Thyroid gland (tissue), 4 donors: ENCODE data around the gene NSFL1C. TPM values are rescaled to one million over a fixed set of nuclear protein-coding genes. Genes with fewer than 3 reads are reported as not detected.

Experiments used
- DNase-seq, 2 donors: peaks; one replicate each; pipeline ENCODE4 v3.0.0-alpha.2; 2019
- H3K27ac ChIP-seq, 3 donors: fragments of 200-600 bp; sonication (generic); 1 replicate in 2 of 3; 2 replicates in 1 of 3; pipeline ENCODE4 v1.5.1; 2016 to 2019; ENCODE audit warnings: mild to moderate bottlenecking in 1 of 3, moderate library complexity in 1 of 3
- H3K27me3 ChIP-seq: fragments of 200-600 bp; sonication (generic); one replicate; pipeline ENCODE4 v1.5.1; 2019
- H3K36me3 ChIP-seq, 2 donors: fragments of 200-600 bp; sonication (generic); one replicate each; pipeline ENCODE4 v1.5.1; 2016 to 2019
- H3K4me1 ChIP-seq, 2 donors: fragments of 200-600 bp; sonication (generic); one replicate each; pipeline ENCODE4 v1.5.1; 2017 to 2019
- H3K4me3 ChIP-seq, 3 donors: fragments of 200-600 bp; sonication (generic); replicated peaks in 1 of 3; 1 replicate in 2 of 3; 2 replicates in 1 of 3; pipeline ENCODE4 v1.5.1; 2016; ENCODE audit warnings: mild to moderate bottlenecking in 1 of 3
- H3K9me3 ChIP-seq: fragments of 200-600 bp; sonication (generic); one replicate; pipeline ENCODE4 v1.5.1; 2017
- POLR2A ChIP-seq, 2 donors: fragments of 450-650 bp; IDR thresholded peaks; one replicate each; pipeline ENCODE4 v1.6.1; 2017; ENCODE audit warnings: antibody characterized with exemption in 2 of 2, mild to moderate bottlenecking in 2 of 2, moderate library complexity in 1 of 2
- WGBS, 2 donors: methylation state at CpG; one replicate each; pipeline ENCODE4 v1.1.5; 2017; 5-methylcytosine and 5-hydroxymethylcytosine counted together
- intact Hi-C: fragments of 100-400 bp; cut with DNase I; formaldehyde crosslinking; loops from one replicate; pipeline ENCODE4 v1.15.1; 2023
- total RNA-seq, 4 donors: library from RNA; depleted of rRNA; stranded (reverse); fragments of >200 nt; gene quantifications; one replicate each; pipeline ENCODE4 v1.2.3, GENCODE V29; 2016
- TF ChIP-seq, protein P1 (sequence below), 6 experiments: fragments of 200-600 bp in 3 of 6; fragments of 450-650 bp in 3 of 6; sonication (generic) in 3 of 6; IDR thresholded peaks; one replicate each; pipeline ENCODE4 v1.5.1; 2016 to 2019; ENCODE audit warnings: antibody characterized with exemption in 6 of 6, mild to moderate bottlenecking in 2 of 6, inconsistent platforms in 1 of 6, moderate library complexity in 1 of 6

The NSFL1C gene
- total RNA-seq, 4 donors from 2014 or later, result 42.2 to 51.3 (median 48.8) TPM

GRCh38 chr20:1479831-1480595 is 13.4 kb upstream of the NSFL1C start:
- no peaks in the 10 kb centered on the region for H3K27me3 ChIP-seq
- no peak for DNase-seq
- no peaks in the 10 kb centered on the region for H3K9me3 ChIP-seq
- TF ChIP-seq, protein P1, sequence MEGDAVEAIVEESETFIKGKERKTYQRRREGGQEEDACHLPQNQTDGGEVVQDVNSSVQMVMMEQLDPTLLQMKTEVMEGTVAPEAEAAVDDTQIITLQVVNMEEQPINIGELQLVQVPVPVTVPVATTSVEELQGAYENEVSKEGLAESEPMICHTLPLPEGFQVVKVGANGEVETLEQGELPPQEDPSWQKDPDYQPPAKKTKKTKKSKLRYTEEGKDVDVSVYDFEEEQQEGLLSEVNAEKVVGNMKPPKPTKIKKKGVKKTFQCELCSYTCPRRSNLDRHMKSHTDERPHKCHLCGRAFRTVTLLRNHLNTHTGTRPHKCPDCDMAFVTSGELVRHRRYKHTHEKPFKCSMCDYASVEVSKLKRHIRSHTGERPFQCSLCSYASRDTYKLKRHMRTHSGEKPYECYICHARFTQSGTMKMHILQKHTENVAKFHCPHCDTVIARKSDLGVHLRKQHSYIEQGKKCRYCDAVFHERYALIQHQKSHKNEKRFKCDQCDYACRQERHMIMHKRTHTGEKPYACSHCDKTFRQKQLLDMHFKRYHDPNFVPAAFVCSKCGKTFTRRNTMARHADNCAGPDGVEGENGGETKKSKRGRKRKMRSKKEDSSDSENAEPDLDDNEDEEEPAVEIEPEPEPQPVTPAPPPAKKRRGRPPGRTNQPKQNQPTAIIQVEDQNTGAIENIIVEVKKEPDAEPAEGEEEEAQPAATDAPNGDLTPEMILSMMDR (IDR thresholded peaks at IDR 0.05), result no peak
- no peak for TF ChIP-seq POLR2A (IDR thresholded peaks at IDR 0.05)
- H3K27ac ChIP-seq, result no peak overlapping the region
- intact Hi-C loops, result no loop called here
- no peaks in the 10 kb centered on the region for H3K36me3 ChIP-seq
- WGBS, 2 donors, result 70 to 76% methylated on average over 9 of the region's 9 CpGs
- H3K4me3 ChIP-seq, result no peak overlapping the region
- no peaks in the 10 kb centered on the region for H3K4me1 ChIP-seq

DNA sequence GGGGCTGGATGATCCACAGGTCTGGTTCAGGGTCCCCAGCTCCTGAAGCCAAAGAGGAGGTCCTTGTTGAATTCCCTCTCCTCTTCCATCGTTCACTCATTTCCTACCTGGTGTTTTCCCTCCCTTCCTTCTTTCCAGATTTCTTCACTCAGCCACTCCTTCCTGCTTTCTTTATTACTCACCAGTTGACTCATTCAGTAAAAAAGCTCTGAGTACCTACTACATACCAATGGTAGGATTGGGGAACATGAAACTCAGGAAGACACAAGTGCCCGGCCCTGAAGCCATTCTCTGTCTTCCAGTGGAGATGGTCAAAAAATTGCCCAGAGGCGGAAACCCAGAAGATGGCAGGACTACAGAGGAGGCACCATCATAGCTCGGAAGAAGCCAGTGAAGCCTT is 11.9 kb upstream of the NSFL1C start:
- H3K27ac ChIP-seq, result no peak overlapping the region
- WGBS, 2 donors, result 76 to 89% methylated on average over 4 of the region's 4 CpGs
- no peaks in the 10 kb centered on the region for H3K36me3 ChIP-seq
- no peaks in the 10 kb centered on the region for H3K27me3 ChIP-seq
- H3K9me3 ChIP-seq, result no peaks in the 10 kb centered on the region
- DNase-seq, result no peak
- TF ChIP-seq, protein P1 (IDR thresholded peaks at IDR 0.05), result no peak
- TF ChIP-seq POLR2A (IDR thresholded peaks at IDR 0.05), result no peak
- intact Hi-C loops, result no loop called here
- H3K4me3 ChIP-seq, result no peak overlapping the region
- H3K4me1 ChIP-seq, result no peaks in the 10 kb centered on the region

DNA sequence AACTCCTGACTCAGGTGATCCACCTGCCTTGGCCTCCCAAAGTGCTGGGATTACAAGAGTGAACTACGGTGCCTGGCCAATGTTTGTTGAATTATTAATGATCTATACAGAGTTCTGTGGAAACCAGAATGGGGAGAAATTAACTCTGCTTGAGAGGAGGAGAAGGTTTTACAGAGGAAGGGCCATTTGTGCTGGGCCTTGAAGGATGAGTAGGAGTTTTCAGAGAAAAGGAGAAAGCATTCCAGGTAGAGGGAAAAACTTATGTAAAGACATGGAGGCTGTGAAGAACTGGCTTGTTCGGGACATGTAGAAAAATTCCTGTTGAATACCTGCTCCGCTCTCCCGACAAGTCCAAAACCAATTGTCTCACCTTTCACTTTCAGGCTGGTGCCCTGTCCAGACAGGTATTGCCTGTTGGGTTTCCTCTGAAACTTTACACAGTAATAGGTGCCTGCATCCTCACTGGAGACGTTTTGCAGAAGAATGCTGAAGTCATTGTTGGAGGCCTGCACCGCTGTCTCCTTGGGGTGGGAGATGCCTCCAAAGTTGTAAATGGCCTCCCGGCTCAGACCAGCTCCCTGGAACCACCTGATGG is 11.3 kb upstream of the NSFL1C start:
- no peak overlapping the region for H3K27ac ChIP-seq
- no peak for DNase-seq
- no peak for TF ChIP-seq POLR2A (IDR thresholded peaks at IDR 0.05)
- TF ChIP-seq, protein P1 (IDR thresholded peaks at IDR 0.05), result no peak
- H3K4me1 ChIP-seq, result no peaks in the 10 kb centered on the region
- H3K36me3 ChIP-seq, result no peaks in the 10 kb centered on the region
- intact Hi-C loops, result no loop called here
- no peaks in the 10 kb centered on the region for H3K9me3 ChIP-seq
- 82 to 87% methylated on average over 7 of the region's 7 CpGs for WGBS, 2 donors
- H3K4me3 ChIP-seq, result no peak overlapping the region
- H3K27me3 ChIP-seq, result no peaks in the 10 kb centered on the region

DNA sequence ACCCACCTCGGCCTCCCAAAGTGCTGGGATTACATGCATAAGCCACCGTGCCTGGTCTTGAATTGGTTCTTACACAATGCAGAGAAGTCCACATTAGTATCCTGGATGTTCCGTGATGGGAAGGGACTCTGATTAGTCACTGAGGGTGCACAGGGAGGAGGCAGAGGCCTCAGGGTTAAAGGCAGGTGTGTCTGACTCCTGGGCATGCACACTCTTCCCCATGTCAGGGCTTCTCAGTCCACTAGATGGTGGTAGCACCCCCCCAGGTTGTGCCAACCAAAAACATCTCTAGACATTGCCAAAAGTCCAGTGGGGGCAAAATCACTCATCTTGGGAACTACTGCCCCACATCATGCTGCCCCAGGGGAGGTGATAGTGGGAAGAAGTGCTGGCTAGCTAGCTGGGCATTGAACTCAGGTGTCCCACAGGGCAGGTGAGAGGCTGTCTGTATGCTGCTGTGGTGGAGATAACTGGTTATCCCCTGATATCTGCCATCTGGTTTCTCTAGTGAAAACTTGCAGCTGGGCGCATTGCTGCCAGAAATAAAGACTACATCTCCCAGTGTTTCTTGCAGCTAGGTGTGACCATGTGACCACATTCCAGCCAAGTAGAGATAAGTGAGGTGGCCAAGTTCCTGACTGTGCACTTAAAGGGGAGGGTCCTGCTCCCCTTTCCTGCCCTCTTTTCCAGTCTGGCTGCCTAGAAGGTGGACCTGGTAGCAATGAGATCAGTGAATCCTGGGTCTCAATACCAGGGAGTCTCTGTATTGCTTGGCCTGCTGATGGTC is 8.4 kb upstream of the NSFL1C start:
- Histone ChIP-seq H3K4me3 (no peak overlapping the region), H3K36me3 (no peaks in the 10 kb centered on the region), H3K9me3 (no peaks in the 10 kb centered on the region), H3K4me1 (peaks cover 0 to 10% of the 10 kb centered on the region in 2 donors), H3K27ac (no peak overlapping the region), H3K27me3 (no peaks in the 10 kb centered on the region)
- whole genome bisulfite sequencing, 2 donors, result 78 to 91% methylated on average over 3 to 4 of the region's 4 CpGs
- DNase-seq, result no peak
- intact Hi-C loops, result no loop called here
- TF ChIP-seq POLR2A (IDR thresholded peaks at IDR 0.05), result no peak
- TF ChIP-seq, protein P1 (IDR thresholded peaks at IDR 0.05), result no peak
